Mucosa of descending colon (tissue), 3 donors: ENCODE measurements around the gene ARHGAP4. TPM values are rescaled to one million over a fixed set of nuclear protein-coding genes. Genes with fewer than 3 reads are reported as not detected.

Experiments
- ATAC-seq: fragments of 200-7000 bp; cut with Tn5 transposase; one replicate; pipeline ENCODE4 v1.9.1; 2020; ENCODE audit warnings: mild to moderate bottlenecking, moderate library complexity
- DNase-seq, 3 donors: peaks; one replicate each; pipeline ENCODE4 v3.0.0-alpha.2; 2020
- H3K36me3 ChIP-seq: fragments of 200-600 bp; one replicate; pipeline ENCODE4 v1.8.0; 2021; ENCODE audit warnings: low read depth, mild to moderate bottlenecking
- H3K4me1 ChIP-seq: fragments of 200-600 bp; one replicate; pipeline ENCODE4 v1.8.0; 2021; ENCODE audit warnings: low read depth, mild to moderate bottlenecking
- H3K4me3 ChIP-seq: fragments of 200-600 bp; one replicate; pipeline ENCODE4 v1.8.0; 2021; ENCODE audit warnings: mild to moderate bottlenecking
- H3K9me3 ChIP-seq: fragments of 200-600 bp; one replicate; pipeline ENCODE4 v1.8.0; 2021; ENCODE audit warnings: mild to moderate bottlenecking
- CTCF ChIP-seq: fragments of 200-600 bp; IDR thresholded peaks from one replicate; pipeline ENCODE4 v1.8.0; 2022; ENCODE audit warnings: antibody characterized with exemption, mild to moderate bottlenecking
- intact Hi-C, 2 donors: fragments of 100-400 bp; cut with DNase I in 1 of 2; cut with micrococcal nuclease in 1 of 2; formaldehyde crosslinking; loops; one replicate each; pipeline versions ENCODE4 v1.11.0 to v1.11.1; 2022; cut with DNase I, micrococcal nuclease
- total RNA-seq, 3 donors: library from RNA; stranded (reverse); fragmentation: NEBNext Ultra II Directional in 2 of 3; extraction: Animal tissue kit (Norgen Biotek cat#: 25700) in 2 of 3; gene quantifications; one replicate each; pipeline versions ENCODE4 v1.2.1 to v1.2.4, GENCODE V29; 2021 to 2023
- donor health status: DM: no; HTN: no; CAD: no; lungs with moderate emphysema.
- donor health status: DM: no; HTN: no; CAD: no.
- donor health status: DM: no; HTN: yes; CAD: no.

The ARHGAP4 gene
- total RNA-seq, 3 donors from 2014 or later, result 35.0 to 47.8 (median 36.7) TPM

- intact Hi-C loops, result no loop called here
- H3K4me1 ChIP-seq, result no peaks in the 10 kb centered on the region
- H3K9me3 ChIP-seq, result no peaks in the 10 kb centered on the region
- no peaks in the 10 kb centered on the region for H3K36me3 ChIP-seq
- no peak overlapping the region for H3K4me3 ChIP-seq
- DNase-seq (no peak), ATAC-seq (no peak)
- no peak for TF ChIP-seq CTCF
Observed at GRCh38 chrX:153868576-153869472, 57.2 kb downstream of the ARHGAP4 start.

DNA sequence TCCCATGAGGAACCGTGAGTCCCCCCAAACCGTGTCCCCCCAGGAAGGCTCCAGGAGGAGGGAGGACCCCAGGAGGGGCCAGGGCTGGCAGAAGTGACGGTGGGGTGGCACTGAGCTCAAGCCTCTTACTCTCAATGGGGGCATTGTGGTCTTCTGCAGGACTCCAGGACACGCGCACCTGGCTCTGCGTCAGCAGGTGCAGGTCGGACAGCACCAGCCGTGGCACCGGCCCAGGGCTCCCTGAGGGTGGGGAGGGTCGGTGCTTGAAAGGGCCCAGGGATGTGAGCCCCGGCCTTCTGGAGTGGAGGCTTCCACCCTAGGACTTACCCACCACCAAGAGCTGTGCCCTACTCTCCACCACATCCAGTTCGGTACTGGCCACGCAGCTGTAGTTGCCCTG, 58.4 kb downstream of the ARHGAP4 start:
- no peak for ATAC-seq
- DNase-seq, result no peak
- TF ChIP-seq CTCF, result no peak
- H3K36me3 ChIP-seq, result no peaks in the 10 kb centered on the region
- intact Hi-C loops, result no loop called here
- H3K4me3 ChIP-seq, result no peak overlapping the region
- no peaks in the 10 kb centered on the region for H3K9me3 ChIP-seq
- H3K4me1 ChIP-seq, result no peaks in the 10 kb centered on the region

- intact Hi-C loops, result no loop called here
- DNase-seq (no peak), ATAC-seq (no peak)
- Histone ChIP-seq H3K9me3 (no peaks in the 10 kb centered on the region), H3K4me1 (no peaks in the 10 kb centered on the region), H3K4me3 (no peak overlapping the region), H3K36me3 (no peaks in the 10 kb centered on the region)
- TF ChIP-seq CTCF, result no peak
Observed at GRCh38 chrX:153867139-153867538, 58.9 kb downstream of the ARHGAP4 start.

DNA sequence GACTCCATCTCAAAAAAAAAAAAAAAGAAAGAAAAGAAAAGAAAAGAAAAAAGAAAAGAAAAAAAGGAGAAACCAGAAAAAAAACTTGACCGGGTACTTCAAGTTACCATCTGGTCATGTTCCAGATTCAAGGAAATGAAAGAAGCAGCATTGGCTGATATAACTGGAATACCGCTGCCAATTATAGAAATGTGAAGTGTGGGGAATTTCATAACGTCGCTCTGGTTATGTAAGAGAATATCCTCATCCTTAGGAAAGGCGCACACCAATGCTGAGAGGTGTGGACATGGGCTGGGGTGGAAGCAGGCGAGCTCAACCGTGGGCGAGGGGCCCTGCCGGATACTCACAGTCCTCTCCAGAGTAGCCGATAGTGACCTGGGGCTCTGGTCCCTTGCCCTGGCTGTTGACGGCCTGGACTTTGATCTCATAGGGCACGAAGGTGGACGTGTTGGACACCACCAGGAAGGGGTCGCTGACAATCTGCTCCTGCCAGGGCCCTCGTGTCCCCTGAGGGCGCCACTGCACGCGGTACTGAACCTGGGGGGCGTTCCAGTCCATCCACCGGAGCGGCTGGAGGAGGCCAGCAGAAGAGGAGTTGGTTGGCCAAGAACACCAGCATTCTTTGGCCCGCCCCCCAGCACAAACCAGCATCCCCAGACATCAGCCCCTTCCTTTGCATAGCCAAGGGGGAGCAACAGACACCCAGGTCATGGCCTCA, 59.6 kb downstream of the ARHGAP4 start:
- no peak for ATAC-seq
- DNase-seq, result no peak
- intact Hi-C loops, result no loop called here

GRCh38 chrX:153865685-153866084, 60.4 kb downstream of the ARHGAP4 start:
- intact Hi-C loops, result no loop called here
- no peak for ATAC-seq
- Histone ChIP-seq H3K4me3 (no peak overlapping the region), H3K4me1 (no peaks in the 10 kb centered on the region), H3K36me3 (no peaks in the 10 kb centered on the region), H3K9me3 (no peaks in the 10 kb centered on the region)
- no peak for DNase-seq
- no peak for TF ChIP-seq CTCF

More for the DNA sequence above, 59.6 kb downstream of the ARHGAP4 start:
- Histone ChIP-seq H3K9me3 (no peaks in the 10 kb centered on the region), H3K4me1 (no peaks in the 10 kb centered on the region), H3K36me3 (no peaks in the 10 kb centered on the region), H3K4me3 (no peak overlapping the region)
- no peak for TF ChIP-seq CTCF
